Right lobe of liver (tissue), 6 donors: Measurements from ENCODE around the gene MIOX. TPM values are rescaled to one million over a fixed set of nuclear protein-coding genes. Genes with fewer than 3 reads are reported as not detected.
"Not testable (repeated sequence)": the region's sequence is repeated elsewhere in the genome, so short reads cannot be mapped to it uniquely, and the experiment has no call there.

ENCODE experiments used
- ATAC-seq, 4 donors: fragments of 200-7000 bp; cut with Tn5 transposase; one replicate each; pipeline ENCODE4 v1.9.1; 2020; ENCODE audit warnings: mild to moderate bottlenecking in 4 of 4, moderate library complexity in 4 of 4
- DNase-seq, 3 donors: peaks; one replicate each; pipeline ENCODE4 v3.0.0-alpha.2; 2020
- H3K27ac ChIP-seq, 3 donors: fragments of 200-600 bp; one replicate each; pipeline ENCODE4 v1.8.0; 2022
- H3K27me3 ChIP-seq, 2 donors: fragments of 200-600 bp; one replicate each; pipeline ENCODE4 v1.8.0; 2022
- H3K36me3 ChIP-seq, 4 donors: fragments of 200-600 bp; sonication (generic) in 1 of 4; one replicate each; pipeline versions ENCODE4 v1.5.1 to v1.8.0; 2017 to 2022; ENCODE audit warnings: control low read depth in 1 of 4
- H3K4me1 ChIP-seq, 4 donors: fragments of 200-600 bp; sonication (generic) in 1 of 4; one replicate each; pipeline versions ENCODE4 v1.5.1 to v1.8.0; 2017 to 2022; ENCODE audit warnings: control low read depth in 1 of 4
- H3K4me3 ChIP-seq, 3 donors: fragments of 200-600 bp; one replicate each; pipeline ENCODE4 v1.8.0; 2022
- H3K9me3 ChIP-seq, 4 donors: fragments of 200-600 bp; sonication (generic) in 1 of 4; one replicate each; pipeline versions ENCODE4 v1.5.1 to v1.8.0; 2017 to 2022; ENCODE audit warnings: control low read depth in 1 of 4
- POLR2A ChIP-seq: fragments of 450-650 bp; IDR thresholded peaks from one replicate; pipeline ENCODE4 v1.6.1; 2017; ENCODE audit warnings: antibody characterized with exemption, mild to moderate bottlenecking
- WGBS: methylation state at CpG from one replicate; pipeline ENCODE4 v1.1.6; 2018; ENCODE audit warnings: low coverage, low lambda C conversion rate; ENCODE audit not compliant: insufficient coverage; ENCODE audit errors: missing lambda C conversion rate; 5-methylcytosine and 5-hydroxymethylcytosine counted together
- intact Hi-C, 2 donors: fragments of 100-400 bp; cut with DNase I; formaldehyde crosslinking; loops; one replicate each; pipeline versions ENCODE4 v1.11.2 to v1.14.1; 2022
- total RNA-seq, 6 experiments: library from RNA; depleted of rRNA in 2 of 6; stranded (reverse); fragments of >200 nt in 2 of 6; fragmentation: NEBNext Ultra II Directional in 3 of 6; extraction: Animal tissue kit (Norgen Biotek cat#: 25700) in 3 of 6; gene quantifications; one replicate each; pipeline versions ENCODE4 v1.1.0 to v1.2.4, GENCODE V29; 2016 to 2023
- TF ChIP-seq, protein P1 (sequence below), 4 donors: fragments of 200-600 bp in 3 of 4; fragments of 450-650 bp in 1 of 4; IDR thresholded peaks; one replicate each; pipeline versions ENCODE4 v1.5.1 to v1.8.0; 2016 to 2022; ENCODE audit warnings: antibody characterized with exemption in 4 of 4, mild to moderate bottlenecking in 2 of 4
- donor health status: DM: no; HTN: yes; CAD: no.
- donor health status: DM: no; HTN: no; CAD: no.
- donor health status: DM: no; HTN: no; CAD: no.
- donor health status: DM: no; HTN: yes; CAD: no.
- donor health status: DM: no; HTN: yes; CAD: no.

MIOX gene
- total RNA-seq, 6 experiments from 2014 or later: not detected

GRCh38 chr22:50533856-50534711, 47.4 kb downstream of the MIOX start:
- ATAC-seq, intact Hi-C loops: not testable (repeated sequence)
- peak; percentile 36 for TF ChIP-seq POLR2A

GRCh38 chr22:50535113-50535512, 48.5 kb downstream of the MIOX start:
- DNase-seq (peak in 1 of 3 donors; percentile 17), ATAC-seq (no peak)
- intact Hi-C loops: no loop called here
- H3K4me3 ChIP-seq: no peak overlapping the region
- TF ChIP-seq POLR2A: no peak
- TF ChIP-seq, protein P1, sequence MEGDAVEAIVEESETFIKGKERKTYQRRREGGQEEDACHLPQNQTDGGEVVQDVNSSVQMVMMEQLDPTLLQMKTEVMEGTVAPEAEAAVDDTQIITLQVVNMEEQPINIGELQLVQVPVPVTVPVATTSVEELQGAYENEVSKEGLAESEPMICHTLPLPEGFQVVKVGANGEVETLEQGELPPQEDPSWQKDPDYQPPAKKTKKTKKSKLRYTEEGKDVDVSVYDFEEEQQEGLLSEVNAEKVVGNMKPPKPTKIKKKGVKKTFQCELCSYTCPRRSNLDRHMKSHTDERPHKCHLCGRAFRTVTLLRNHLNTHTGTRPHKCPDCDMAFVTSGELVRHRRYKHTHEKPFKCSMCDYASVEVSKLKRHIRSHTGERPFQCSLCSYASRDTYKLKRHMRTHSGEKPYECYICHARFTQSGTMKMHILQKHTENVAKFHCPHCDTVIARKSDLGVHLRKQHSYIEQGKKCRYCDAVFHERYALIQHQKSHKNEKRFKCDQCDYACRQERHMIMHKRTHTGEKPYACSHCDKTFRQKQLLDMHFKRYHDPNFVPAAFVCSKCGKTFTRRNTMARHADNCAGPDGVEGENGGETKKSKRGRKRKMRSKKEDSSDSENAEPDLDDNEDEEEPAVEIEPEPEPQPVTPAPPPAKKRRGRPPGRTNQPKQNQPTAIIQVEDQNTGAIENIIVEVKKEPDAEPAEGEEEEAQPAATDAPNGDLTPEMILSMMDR (IDR thresholded peaks at IDR 0.05): no peak
- no peaks in the 10 kb centered on the region for H3K27me3 ChIP-seq
- H3K4me1 ChIP-seq: peaks cover 0 to 20% (median 8%) of the 10 kb centered on the region in 4 donors
- H3K36me3 ChIP-seq: no peaks in the 10 kb centered on the region
- WGBS: 79% methylated on average over 7 of the region's 8 CpGs
- H3K9me3 ChIP-seq: no peaks in the 10 kb centered on the region
- no peak overlapping the region for H3K27ac ChIP-seq

More at GRCh38 chr22:50533856-50534711, 47.4 kb downstream of the MIOX start:
- H3K4me1 ChIP-seq: peaks cover 0 to 21% (median 3%) of the 10 kb centered on the region in 4 donors
- H3K36me3 ChIP-seq, H3K9me3 ChIP-seq, H3K27me3 ChIP-seq, H3K4me3 ChIP-seq: not testable (repeated sequence)
- peak overlapping the region in 2 of 3 donors; percentile 14 to 94 for H3K27ac ChIP-seq
- WGBS: 43% methylated on average over 16 of the region's 21 CpGs
- peak in 1 of 3 donors; percentile 55 for DNase-seq

GRCh38 chr22:50536226-50536625, 49.6 kb downstream of the MIOX start:
- H3K9me3 ChIP-seq: no peaks in the 10 kb centered on the region
- DNase-seq: no peak
- peaks cover 0 to 24% (median 9%) of the 10 kb centered on the region in 4 donors for H3K4me1 ChIP-seq
- no peak for ATAC-seq
- TF ChIP-seq, protein P1 (IDR thresholded peaks at IDR 0.05): no peak
- no peak for TF ChIP-seq POLR2A
- no peaks in the 10 kb centered on the region for H3K27me3 ChIP-seq
- no peak overlapping the region for H3K27ac ChIP-seq
- no peak overlapping the region for H3K4me3 ChIP-seq
- intact Hi-C loops: no loop called here
- WGBS: 63% methylated on average over 3 of the region's 3 CpGs
- H3K36me3 ChIP-seq: no peaks in the 10 kb centered on the region

- TF ChIP-seq POLR2A: no peak
- TF ChIP-seq, protein P1 (IDR thresholded peaks at IDR 0.05): no peak
- WGBS: 92% methylated on average over 13 of the region's 13 CpGs
- Histone ChIP-seq H3K9me3 (no peaks in the 10 kb centered on the region), H3K4me1 (peaks cover 0 to 24% (median 9%) of the 10 kb centered on the region in 4 donors), H3K27ac (peak overlapping the region; percentile 89 to 97 (median 96)), H3K27me3 (no peaks in the 10 kb centered on the region), H3K36me3 (no peaks in the 10 kb centered on the region), H3K4me3 (no peak overlapping the region)
- intact Hi-C loops: no loop called here
- DNase-seq: peak in 1 of 3 donors; percentile 27
- ATAC-seq: no peak
These were observed 51.1 kb downstream of the MIOX start for GRCh38 chr22:50537765-50538164.

Other genes starting within 250 kb of the MIOX start
- 10 to 100 TPM; 10.4 to 22.6 (median 14.6) TPM for gene TUBGCP6, start 241.8 kb upstream of the MIOX start, total RNA-seq
- 10 to 100 TPM; 19.6 to 30.5 (median 23.0) TPM for gene HDAC10, start 235.6 kb upstream of the MIOX start, total RNA-seq
- 1 to 10 TPM; 2.1 to 7.6 (median 3.6) TPM for gene MAPK12, start 225.2 kb upstream of the MIOX start, total RNA-seq
- gene MAPK11, start 216.5 kb upstream of the MIOX start, total RNA-seq: 1 to 10 TPM; 1.7 to 6.4 (median 2.5) TPM
- gene PLXNB2, start 179.2 kb upstream of the MIOX start, total RNA-seq: 100 to 1,000 TPM; 154 to 181 (median 161) TPM
- gene DENND6B, start 159.8 kb upstream of the MIOX start, total RNA-seq: 1 to 10 TPM in 5 of 6 experiments, under 1 TPM in 1; 0.98 to 4.1 (median 1.9) TPM
- 10 to 100 TPM; 38.3 to 80.3 (median 54.4) TPM for gene PPP6R2, start 143.5 kb upstream of the MIOX start, total RNA-seq
- 10 to 100 TPM; 18.3 to 28.9 (median 22.8) TPM for gene SBF1, start 11.8 kb upstream of the MIOX start, total RNA-seq
- gene ADM2, start 5.3 kb upstream of the MIOX start, total RNA-seq: 10 to 100 TPM in 1 of 6 experiments, 1 to 10 TPM in 5; 1.0 to 19.2 (median 2.2) TPM
- gene LMF2, start 20.8 kb downstream of the MIOX start, total RNA-seq: 10 to 100 TPM; 33.2 to 47.6 (median 41.7) TPM
- 10 to 100 TPM; 11.4 to 17.3 (median 13.9) TPM for gene NCAPH2, start 21.4 kb downstream of the MIOX start, total RNA-seq
- gene SCO2, start 38.7 kb downstream of the MIOX start, total RNA-seq: 1 to 10 TPM in 3 of 6 experiments, under 1 TPM in 1, not detected in 2; 0.80 to 4.2 (median 2.5) TPM
- gene TYMP, start 43.2 kb downstream of the MIOX start, total RNA-seq: 100 to 1,000 TPM in 3 of 6 experiments, 10 to 100 TPM in 3; 30.6 to 223 (median 88.2) TPM
- 1 to 10 TPM in 2 of 6 experiments, under 1 TPM in 2, not detected in 2; 0.07 to 1.4 (median 0.62) TPM for gene KLHDC7B, start 59.0 kb downstream of the MIOX start, total RNA-seq
- gene SYCE3, start 76.1 kb downstream of the MIOX start, total RNA-seq: 1 to 10 TPM in 2 of 6 experiments, not detected in 4; 3.3 to 4.7 TPM
- 10 to 100 TPM in 5 of 6 experiments, 1 to 10 TPM in 1; 3.8 to 30.7 (median 13.0) TPM for gene CPT1B, start 91.6 kb downstream of the MIOX start, total RNA-seq
- 10 to 100 TPM; 10.9 to 43.4 (median 26.7) TPM for gene CHKB, start 96.0 kb downstream of the MIOX start, total RNA-seq
- gene MAPK8IP2, start 113.9 kb downstream of the MIOX start, total RNA-seq: 1 to 10 TPM in 1 of 6 experiments, under 1 TPM in 5; 0.15 to 1.7 (median 0.45) TPM
- gene ARSA, start 141.3 kb downstream of the MIOX start, total RNA-seq: 10 to 100 TPM; 20.8 to 47.3 (median 38.6) TPM
- 10 to 100 TPM in 5 of 6 experiments, 1 to 10 TPM in 1; 9.7 to 16.0 (median 14.8) TPM for gene SHANK3, start 186.0 kb downstream of the MIOX start, total RNA-seq